ENCODE results near the gene SYT14. TPM values are rescaled to one million over a fixed set of nuclear protein-coding genes. Genes with fewer than 3 reads are reported as not detected.

Gene SYT14
- total RNA-seq, 4 donors from 2014 or later: 0.11 to 0.42 (median 0.15) TPM

- Histone ChIP-seq H3K27ac (replicated peaks in 1 of 4) (no peak overlapping the region), H3K27me3 (no peaks in the 10 kb centered on the region), H3K4me3 (no peak overlapping the region), H3K36me3 (no peaks in the 10 kb centered on the region), H3K4me1 (no peaks in the 10 kb centered on the region), H3K9me3 (no peaks in the 10 kb centered on the region)
- no peak for DNase-seq (ENCODE audit: extremely low spot score)
- intact Hi-C loops (cut with DNase I): no loop called here
- TF ChIP-seq CTCF (IDR thresholded peaks at IDR 0.05): no peak
- TF ChIP-seq POLR2A (IDR thresholded peaks at IDR 0.05; ENCODE audit: low read depth): no peak
- TF ChIP-seq POLR2AphosphoS5 (IDR thresholded peaks at IDR 0.05): no peak
- no peak for TF ChIP-seq EP300 (IDR thresholded peaks at IDR 0.05)
These were observed 143.5 kb downstream of the SYT14 start for GRCh38 chr1:210081494-210081893.

DNA sequence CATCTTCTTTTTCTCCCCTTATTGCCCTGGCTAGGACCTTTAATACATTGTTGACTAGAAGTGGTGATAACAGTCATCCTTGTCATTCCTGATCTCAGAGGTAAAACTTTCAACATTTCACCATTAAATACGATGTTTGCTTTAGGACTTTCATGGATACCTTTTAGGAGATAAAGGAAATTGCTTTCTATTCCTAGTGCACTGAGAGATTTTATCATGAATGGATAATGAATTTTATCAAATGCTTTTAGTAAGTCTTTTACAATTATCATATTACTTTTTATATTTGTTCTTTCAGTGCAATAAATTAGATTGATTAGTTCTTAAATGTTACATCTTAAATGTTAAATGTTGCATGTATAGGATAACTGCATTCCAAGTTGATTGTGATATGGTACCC lies 147.3 kb downstream of the SYT14 start:
- 79% methylated on average over 1 of the region's 1 CpG for WGBS
- Histone ChIP-seq H3K4me3 (no peak overlapping the region), H3K36me3 (no peaks in the 10 kb centered on the region), H3K27me3 (no peaks in the 10 kb centered on the region), H3K4me1 (no peaks in the 10 kb centered on the region), H3K9me3 (no peaks in the 10 kb centered on the region), H3K27ac (replicated peaks in 1 of 4) (no peak overlapping the region)
- TF ChIP-seq EP300 (IDR thresholded peaks at IDR 0.05): no peak
- no peak for TF ChIP-seq CTCF (IDR thresholded peaks at IDR 0.05)
- TF ChIP-seq POLR2A (IDR thresholded peaks at IDR 0.05; ENCODE audit: low read depth): no peak
- no peak for TF ChIP-seq POLR2AphosphoS5 (IDR thresholded peaks at IDR 0.05)
- intact Hi-C loops (cut with DNase I): no loop called here
- DNase-seq (ENCODE audit: extremely low spot score): no peak

GRCh38 chr1:210087058-210087457 lies 149.0 kb downstream of the SYT14 start:
- no peak for DNase-seq (ENCODE audit: extremely low spot score)
- Histone ChIP-seq H3K4me3 (no peak overlapping the region), H3K36me3 (no peaks in the 10 kb centered on the region), H3K27ac (replicated peaks in 1 of 4) (no peak overlapping the region), H3K4me1 (no peaks in the 10 kb centered on the region), H3K9me3 (no peaks in the 10 kb centered on the region), H3K27me3 (no peaks in the 10 kb centered on the region)
- TF ChIP-seq POLR2AphosphoS5 (IDR thresholded peaks at IDR 0.05) (no peak), EP300 (IDR thresholded peaks at IDR 0.05) (no peak), POLR2A (IDR thresholded peaks at IDR 0.05; ENCODE audit: low read depth) (no peak), CTCF (IDR thresholded peaks at IDR 0.05) (no peak)
- intact Hi-C loops (cut with DNase I): no loop called here
- WGBS: 85% methylated on average over 6 of the region's 6 CpGs

GRCh38 chr1:210089855-210090254 lies 151.8 kb downstream of the SYT14 start:
- Histone ChIP-seq H3K27me3 (no peaks in the 10 kb centered on the region), H3K36me3 (no peaks in the 10 kb centered on the region), H3K9me3 (no peaks in the 10 kb centered on the region), H3K27ac (replicated peaks in 1 of 4) (no peak overlapping the region), H3K4me3 (no peak overlapping the region), H3K4me1 (no peaks in the 10 kb centered on the region)
- WGBS: 79% methylated on average over 6 of the region's 6 CpGs
- DNase-seq (ENCODE audit: extremely low spot score): no peak
- intact Hi-C loops (cut with DNase I): no loop called here
- no peak for TF ChIP-seq EP300 (IDR thresholded peaks at IDR 0.05)
- TF ChIP-seq CTCF (IDR thresholded peaks at IDR 0.05): no peak
- no peak for TF ChIP-seq POLR2A (IDR thresholded peaks at IDR 0.05; ENCODE audit: low read depth)
- no peak for TF ChIP-seq POLR2AphosphoS5 (IDR thresholded peaks at IDR 0.05)

- 83% methylated on average over 3 of the region's 3 CpGs for WGBS
- Histone ChIP-seq H3K27me3 (no peaks in the 10 kb centered on the region), H3K36me3 (no peaks in the 10 kb centered on the region), H3K4me3 (no peak overlapping the region), H3K4me1 (no peaks in the 10 kb centered on the region), H3K27ac (replicated peaks in 1 of 4) (no peak overlapping the region), H3K9me3 (no peaks in the 10 kb centered on the region)
- TF ChIP-seq POLR2AphosphoS5 (IDR thresholded peaks at IDR 0.05) (no peak), EP300 (IDR thresholded peaks at IDR 0.05) (no peak), POLR2A (IDR thresholded peaks at IDR 0.05; ENCODE audit: low read depth) (no peak), CTCF (IDR thresholded peaks at IDR 0.05) (no peak)
- no peak for DNase-seq (ENCODE audit: extremely low spot score)
- intact Hi-C loops (cut with DNase I): no loop called here
These were observed 154.3 kb downstream of the SYT14 start for GRCh38 chr1:210092366-210092765.
